ENCODE measurements around the gene HAPLN2.

- TF ChIP-seq CTCF (IDR thresholded peaks at IDR 0.05) (no peak), POLR2A (IDR thresholded peaks at IDR 0.05) (no peak)
These were observed 25.4 kb downstream of the HAPLN2 start for GRCh38 chr1:156644640-156645039.

All from adrenal gland (tissue), 5 donors.